Measurements from ENCODE around the gene IKZF2. TPM values are rescaled to one million over a fixed set of nuclear protein-coding genes. Genes with fewer than 3 reads are reported as not detected.

Gene IKZF2
- polyA plus RNA-seq (2013, experiment 1 of 4) = 14.2 TPM
- polyA plus RNA-seq (2013, experiment 2 of 4) = 12.7 TPM
- polyA plus RNA-seq (2013, experiment 3 of 4) = 10.2 TPM
- polyA plus RNA-seq (2013, experiment 4 of 4) = 11.4 TPM

DNA sequence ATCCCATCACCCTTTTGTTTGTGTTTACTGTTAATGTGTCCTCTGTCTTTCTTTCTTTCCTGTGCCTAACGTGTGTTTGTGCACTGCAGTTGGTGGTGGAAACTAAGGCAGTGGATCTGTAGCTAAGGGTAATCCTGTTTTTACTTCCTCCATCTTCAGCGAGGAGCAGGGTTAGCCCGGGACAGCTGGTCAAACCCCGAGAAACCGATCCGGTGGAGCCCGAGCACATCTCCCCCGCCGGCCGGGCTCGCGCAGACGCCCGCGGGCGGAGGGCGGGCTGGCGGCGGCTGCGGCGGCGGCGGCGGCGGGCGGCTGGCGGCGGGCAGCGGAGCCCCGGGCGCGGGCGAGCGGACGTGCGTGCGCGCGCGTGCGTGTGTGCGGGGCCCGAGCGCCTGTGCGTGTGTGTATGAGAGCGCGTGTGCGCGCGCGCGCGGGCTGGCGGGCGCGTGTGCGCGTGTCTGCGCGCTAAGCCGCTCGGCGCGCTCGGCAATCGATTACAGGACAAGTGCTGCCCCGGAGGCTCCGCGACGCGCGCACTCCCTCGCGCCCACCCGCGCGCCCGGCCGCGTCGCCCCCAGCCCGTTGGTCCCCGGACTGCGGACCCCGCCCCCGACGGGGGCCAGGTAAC is at the start of gene IKZF2:
TSS of gene IKZF2 (minus strand) at position 176 of the 628 bp plus-strand sequence. CDS start 2,983 bp downstream, outside the sequence.
- Histone ChIP-seq H3K27me3 (ENCODE audit: control insufficient read depth, insufficient read depth, low read length, poor library complexity, severe bottlenecking) (no peaks in the 10 kb centered on the region), H3K4me1 (ENCODE audit: control insufficient read depth, insufficient read depth, low read length) (peaks cover 10% of the 10 kb centered on the region), H3K27ac (ENCODE audit: insufficient read depth, low read depth, low read length, poor library complexity, severe bottlenecking) (peak within 1 kb of the TSS; percentile 84), H3K36me3 (ENCODE audit: control insufficient read depth, insufficient read depth, low read length) (no peaks in the 10 kb centered on the region), H3K4me3 (ENCODE audit: insufficient read depth, low read depth, low read length) (peak within 1 kb of the TSS; percentile 79), H3K9me3 (ENCODE audit: control insufficient read depth, low read length) (no peaks in the 10 kb centered on the region)
- 0 to 1% methylated on average over 86 of the region's 87 CpGs for WGBS, 2 experiments

DNA sequence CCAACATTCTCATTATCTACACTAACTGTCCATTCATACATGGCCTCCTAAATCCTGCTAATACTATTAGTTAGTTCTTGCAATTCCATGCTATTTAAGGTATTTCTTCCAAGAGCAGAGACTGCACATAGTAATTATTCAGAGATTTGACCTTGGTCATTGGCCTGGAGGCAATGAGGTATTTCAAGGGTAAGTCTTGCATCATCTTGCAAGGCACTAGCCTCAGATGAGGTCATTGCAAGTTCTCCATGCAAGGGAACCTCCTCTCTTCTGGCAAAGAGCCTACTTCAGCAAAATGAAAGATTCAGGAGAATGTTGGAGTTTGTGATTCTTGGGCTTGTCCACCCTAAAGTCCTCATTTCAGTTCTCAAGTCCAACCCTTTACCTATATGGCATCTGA is 48.5 kb upstream of the IKZF2 start:
- no peaks in the 10 kb centered on the region for H3K27me3 ChIP-seq (ENCODE audit: control insufficient read depth, insufficient read depth, low read length, poor library complexity, severe bottlenecking)
- H3K4me3 ChIP-seq (ENCODE audit: insufficient read depth, low read depth, low read length) = no peak overlapping the region
- H3K9me3 ChIP-seq (ENCODE audit: control insufficient read depth, low read length) = no peaks in the 10 kb centered on the region
- no peaks in the 10 kb centered on the region for H3K36me3 ChIP-seq (ENCODE audit: control insufficient read depth, insufficient read depth, low read length)
- no peak overlapping the region for H3K27ac ChIP-seq (ENCODE audit: insufficient read depth, low read depth, low read length, poor library complexity, severe bottlenecking)
- no peaks in the 10 kb centered on the region for H3K4me1 ChIP-seq (ENCODE audit: control insufficient read depth, insufficient read depth, low read length)

DNA sequence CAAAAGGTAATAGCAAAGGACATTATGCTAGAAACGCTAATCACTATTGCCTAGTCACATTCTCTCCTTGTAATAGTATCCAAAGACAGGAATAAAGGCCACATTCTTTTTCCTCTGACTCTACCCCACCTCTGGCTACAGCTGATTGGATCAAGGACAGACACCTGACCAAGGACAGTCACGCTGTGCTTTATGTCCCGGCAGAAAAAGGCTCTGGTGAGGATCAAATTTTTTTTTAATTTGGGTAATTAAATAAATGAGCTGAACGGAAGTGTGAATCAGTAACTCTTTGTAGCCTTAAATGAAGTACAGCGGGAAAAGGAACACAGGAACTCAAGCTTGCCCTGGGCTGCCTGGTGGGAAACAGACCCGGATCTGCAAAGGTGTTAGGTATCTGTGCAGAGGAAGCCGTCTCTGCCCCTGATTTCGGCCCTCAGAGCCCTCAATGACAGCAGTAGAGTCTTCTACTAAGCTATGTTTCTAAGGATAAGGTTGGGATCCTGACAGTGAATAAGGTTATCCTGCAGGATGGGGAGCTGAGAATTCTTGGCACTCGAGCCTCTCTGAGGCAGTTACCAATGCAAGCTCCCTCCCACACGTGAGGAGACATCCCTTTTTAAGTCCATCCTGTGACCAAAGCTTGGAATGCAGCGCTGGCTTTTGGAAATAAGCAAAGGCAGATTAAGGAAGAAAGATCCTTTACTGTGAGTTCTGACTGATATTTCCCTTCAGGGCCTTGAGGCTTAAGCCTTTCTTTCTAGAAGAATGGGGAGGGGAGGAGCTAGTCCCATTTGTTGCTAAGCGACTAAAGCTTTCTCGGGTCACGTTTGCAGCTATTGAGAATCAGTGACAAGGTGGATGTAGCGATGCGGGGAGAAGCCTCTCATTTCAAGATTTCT is 37.8 kb upstream of the IKZF2 start:
- Histone ChIP-seq H3K36me3 (ENCODE audit: control insufficient read depth, insufficient read depth, low read length) (no peaks in the 10 kb centered on the region), H3K9me3 (ENCODE audit: control insufficient read depth, low read length) (peaks cover 5% of the 10 kb centered on the region), H3K4me3 (ENCODE audit: insufficient read depth, low read depth, low read length) (peak overlapping the region; percentile 27), H3K4me1 (ENCODE audit: control insufficient read depth, insufficient read depth, low read length) (peaks cover 35% of the 10 kb centered on the region), H3K27ac (ENCODE audit: insufficient read depth, low read depth, low read length, poor library complexity, severe bottlenecking) (peak overlapping the region; percentile 99), H3K27me3 (ENCODE audit: control insufficient read depth, insufficient read depth, low read length, poor library complexity, severe bottlenecking) (no peaks in the 10 kb centered on the region)
- 7 to 9% methylated on average over 16 of the region's 16 CpGs for WGBS, 2 experiments

DNA sequence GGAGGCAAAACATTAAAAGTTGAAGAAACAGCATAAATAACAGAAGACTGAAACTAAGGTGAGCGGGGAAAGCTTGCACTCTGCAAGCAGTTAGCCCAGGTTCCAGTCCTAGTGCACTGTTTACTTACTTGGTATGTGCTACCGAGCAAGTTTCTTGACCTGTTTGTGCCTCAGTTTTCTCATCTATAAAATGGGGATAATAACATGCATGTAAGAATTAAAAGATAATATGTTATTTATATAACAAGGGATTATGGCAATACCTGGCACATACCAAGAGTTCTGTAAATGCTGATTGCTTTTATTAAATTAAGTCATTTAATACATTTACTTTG is 37.1 kb upstream of the IKZF2 start:
- WGBS, 2 experiments = 71 to 87% methylated on average over 1 to 2 of the region's 2 CpGs
- Histone ChIP-seq H3K4me3 (ENCODE audit: insufficient read depth, low read depth, low read length) (no peak overlapping the region), H3K27ac (ENCODE audit: insufficient read depth, low read depth, low read length, poor library complexity, severe bottlenecking) (peak overlapping the region; percentile 99)

DNA sequence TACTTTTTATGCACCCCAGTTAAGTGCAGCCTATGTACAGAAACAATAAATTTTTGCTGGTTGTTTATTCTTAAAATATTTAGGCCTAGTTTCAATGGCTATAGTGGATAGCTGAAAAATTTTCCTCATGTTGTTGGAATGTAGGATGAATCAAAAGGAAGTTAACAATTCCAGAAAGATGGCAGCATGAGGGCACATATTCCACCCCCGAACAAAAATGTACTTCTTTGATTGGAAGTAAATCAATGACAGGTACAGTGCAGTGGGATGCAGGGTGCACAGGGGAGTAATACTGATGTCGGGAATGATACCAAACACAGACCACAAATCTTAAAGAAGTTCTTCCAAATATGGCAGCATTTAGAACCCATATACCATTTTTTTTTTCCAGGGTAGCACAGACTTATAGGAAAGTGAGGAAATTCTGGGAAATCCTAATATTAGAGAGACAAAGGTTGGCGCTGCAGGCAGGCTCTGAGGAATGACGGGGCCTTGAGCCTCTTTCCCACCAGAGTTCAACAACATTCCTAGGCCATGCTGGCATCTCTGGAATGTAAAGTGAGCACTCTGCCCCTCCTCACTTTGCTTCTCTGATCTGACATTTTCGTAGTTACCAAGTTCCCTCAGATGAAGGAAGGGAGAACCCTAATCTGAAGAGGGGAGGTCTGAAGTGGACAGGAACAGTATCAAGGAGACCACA is 36.6 kb upstream of the IKZF2 start:
- Histone ChIP-seq H3K27ac (ENCODE audit: insufficient read depth, low read depth, low read length, poor library complexity, severe bottlenecking) (peak overlapping the region; percentile 99), H3K9me3 (ENCODE audit: control insufficient read depth, low read length) (peaks cover 5% of the 10 kb centered on the region), H3K4me1 (ENCODE audit: control insufficient read depth, insufficient read depth, low read length) (peaks cover 35% of the 10 kb centered on the region), H3K27me3 (ENCODE audit: control insufficient read depth, insufficient read depth, low read length, poor library complexity, severe bottlenecking) (no peaks in the 10 kb centered on the region), H3K4me3 (ENCODE audit: insufficient read depth, low read depth, low read length) (no peak overlapping the region), H3K36me3 (ENCODE audit: control insufficient read depth, insufficient read depth, low read length) (no peaks in the 10 kb centered on the region)
- 26 to 28% methylated on average over 4 to 5 of the region's 5 CpGs for WGBS, 2 experiments

More for the DNA sequence above, 37.1 kb upstream of the IKZF2 start:
- Histone ChIP-seq H3K9me3 (ENCODE audit: control insufficient read depth, low read length) (peaks cover 5% of the 10 kb centered on the region), H3K4me1 (ENCODE audit: control insufficient read depth, insufficient read depth, low read length) (peaks cover 35% of the 10 kb centered on the region), H3K27me3 (ENCODE audit: control insufficient read depth, insufficient read depth, low read length, poor library complexity, severe bottlenecking) (no peaks in the 10 kb centered on the region), H3K36me3 (ENCODE audit: control insufficient read depth, insufficient read depth, low read length) (no peaks in the 10 kb centered on the region)

DNA sequence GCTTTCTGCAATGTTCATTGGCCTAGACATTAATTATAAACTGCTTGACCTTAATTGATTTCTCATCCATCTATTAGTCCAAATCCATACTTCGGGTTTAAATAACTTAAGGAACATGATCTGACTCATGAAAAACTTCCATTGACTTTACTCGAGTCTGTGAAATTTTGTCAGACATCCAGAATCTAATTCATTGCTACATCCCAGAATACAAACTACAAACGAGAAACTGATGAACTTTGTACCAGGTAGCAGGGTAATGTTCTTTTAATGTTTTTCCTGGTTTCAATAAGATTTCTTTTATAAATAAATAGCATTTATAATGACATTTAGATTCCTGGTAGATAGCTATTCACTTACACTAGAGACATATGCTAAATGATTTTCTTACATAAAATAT is 36.0 kb upstream of the IKZF2 start:
- Histone ChIP-seq H3K27me3 (ENCODE audit: control insufficient read depth, insufficient read depth, low read length, poor library complexity, severe bottlenecking) (no peaks in the 10 kb centered on the region), H3K4me3 (ENCODE audit: insufficient read depth, low read depth, low read length) (no peak overlapping the region), H3K36me3 (ENCODE audit: control insufficient read depth, insufficient read depth, low read length) (no peaks in the 10 kb centered on the region), H3K27ac (ENCODE audit: insufficient read depth, low read depth, low read length, poor library complexity, severe bottlenecking) (no peak overlapping the region), H3K9me3 (ENCODE audit: control insufficient read depth, low read length) (peaks cover 5% of the 10 kb centered on the region), H3K4me1 (ENCODE audit: control insufficient read depth, insufficient read depth, low read length) (peaks cover 35% of the 10 kb centered on the region)
- WGBS, 2 experiments = 90 to 95% methylated on average over 2 of the region's 3 CpGs

DNA sequence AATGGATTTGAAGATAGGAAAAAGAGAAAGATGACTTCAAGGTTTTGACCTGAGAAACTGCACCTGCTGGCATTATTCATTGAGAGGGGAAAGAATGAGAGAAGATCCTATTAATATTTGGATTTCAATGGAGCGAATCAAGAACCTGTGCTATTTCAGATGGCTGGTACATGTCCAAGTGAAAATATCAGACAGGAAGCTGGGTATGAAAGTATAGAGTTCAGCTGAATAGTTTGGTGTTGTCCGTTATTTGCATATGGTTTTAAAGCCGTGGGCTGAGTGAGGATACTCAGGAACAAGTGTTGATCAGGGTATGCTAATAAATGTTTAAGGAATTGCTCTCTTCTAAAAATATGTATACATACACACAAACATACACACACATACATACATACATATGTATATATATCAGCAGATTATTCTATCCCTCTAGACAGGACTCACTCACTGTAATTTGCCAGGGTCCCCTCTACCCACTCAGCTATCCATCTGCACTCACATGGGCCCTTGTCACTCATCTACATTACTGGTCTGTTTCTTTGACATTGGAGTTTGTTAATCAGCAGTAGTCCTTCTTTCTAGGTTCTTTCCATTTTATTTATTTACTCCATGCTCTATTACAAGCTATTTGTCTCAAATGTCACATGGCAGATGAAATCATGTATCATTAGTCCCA is 33.9 kb upstream of the IKZF2 start:
- no peak overlapping the region for H3K27ac ChIP-seq (ENCODE audit: insufficient read depth, low read depth, low read length, poor library complexity, severe bottlenecking)
- H3K36me3 ChIP-seq (ENCODE audit: control insufficient read depth, insufficient read depth, low read length) = no peaks in the 10 kb centered on the region
- no peak overlapping the region for H3K4me3 ChIP-seq (ENCODE audit: insufficient read depth, low read depth, low read length)
- peaks cover 35% of the 10 kb centered on the region for H3K4me1 ChIP-seq (ENCODE audit: control insufficient read depth, insufficient read depth, low read length)
- H3K9me3 ChIP-seq (ENCODE audit: control insufficient read depth, low read length) = no peaks in the 10 kb centered on the region
- WGBS, 2 experiments = 86 to 92% methylated on average over 3 of the region's 3 CpGs
- H3K27me3 ChIP-seq (ENCODE audit: control insufficient read depth, insufficient read depth, low read length, poor library complexity, severe bottlenecking) = no peaks in the 10 kb centered on the region

DNA sequence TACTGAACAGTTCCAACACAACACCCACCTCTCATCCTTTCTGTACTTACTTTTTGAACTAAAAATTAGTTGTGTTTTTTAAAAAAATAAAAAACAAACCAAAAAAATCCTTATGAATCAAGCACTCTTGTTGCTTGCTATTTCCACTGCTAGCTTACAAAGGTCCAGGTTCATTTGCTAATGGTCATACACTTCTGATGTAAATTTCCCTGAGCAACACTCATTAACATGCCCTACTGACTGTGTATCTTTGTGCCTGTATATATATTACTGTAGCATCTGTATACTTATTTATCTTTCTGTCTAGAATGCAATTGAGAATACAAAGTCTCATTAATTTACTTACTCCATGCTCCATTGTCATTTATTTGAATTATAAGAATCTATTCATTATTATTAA is 30.3 kb upstream of the IKZF2 start:
- Histone ChIP-seq H3K27ac (ENCODE audit: insufficient read depth, low read depth, low read length, poor library complexity, severe bottlenecking) (no peak overlapping the region), H3K36me3 (ENCODE audit: control insufficient read depth, insufficient read depth, low read length) (no peaks in the 10 kb centered on the region), H3K27me3 (ENCODE audit: control insufficient read depth, insufficient read depth, low read length, poor library complexity, severe bottlenecking) (no peaks in the 10 kb centered on the region), H3K4me1 (ENCODE audit: control insufficient read depth, insufficient read depth, low read length) (peaks cover 13% of the 10 kb centered on the region), H3K9me3 (ENCODE audit: control insufficient read depth, low read length) (no peaks in the 10 kb centered on the region), H3K4me3 (ENCODE audit: insufficient read depth, low read depth, low read length) (no peak overlapping the region)

DNA sequence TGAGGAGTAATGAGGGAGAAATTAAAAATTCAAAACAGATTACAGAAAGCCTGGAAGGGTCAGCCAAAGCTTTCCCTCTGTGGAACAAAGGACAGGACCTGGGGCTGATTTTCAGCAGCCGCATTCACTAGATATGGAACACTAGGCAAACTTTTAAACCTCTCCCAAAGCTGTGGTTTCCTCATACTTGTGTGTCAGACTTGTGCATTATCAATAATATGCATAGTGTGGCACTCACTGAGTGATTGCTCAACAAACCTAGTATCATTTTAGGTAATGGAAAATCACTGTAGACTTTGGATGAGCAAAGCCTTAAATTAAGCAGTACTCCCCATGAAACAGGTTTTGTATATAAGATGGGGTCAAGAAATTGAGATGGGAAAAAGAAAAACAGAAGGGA is 26.3 kb upstream of the IKZF2 start:
- 93 to 100% methylated on average over 1 of the region's 1 CpG for WGBS, 2 experiments
- Histone ChIP-seq H3K9me3 (ENCODE audit: control insufficient read depth, low read length) (no peaks in the 10 kb centered on the region), H3K4me3 (ENCODE audit: insufficient read depth, low read depth, low read length) (no peak overlapping the region), H3K36me3 (ENCODE audit: control insufficient read depth, insufficient read depth, low read length) (no peaks in the 10 kb centered on the region), H3K27me3 (ENCODE audit: control insufficient read depth, insufficient read depth, low read length, poor library complexity, severe bottlenecking) (no peaks in the 10 kb centered on the region), H3K4me1 (ENCODE audit: control insufficient read depth, insufficient read depth, low read length) (no peaks in the 10 kb centered on the region), H3K27ac (ENCODE audit: insufficient read depth, low read depth, low read length, poor library complexity, severe bottlenecking) (no peak overlapping the region)
